IMR-90 (cell line): ENCODE results near the gene LMAN2. TPM values are rescaled to one million over a fixed set of nuclear protein-coding genes. Genes with fewer than 3 reads are reported as not detected.

Experiments
- ATAC-seq: fragments of 200-7000 bp; cut with Tn5 transposase; 2 replicates; pipeline ENCODE4 v1.9.1; 2020; ENCODE audit warnings: low read depth, mild to moderate bottlenecking, moderate library complexity
- BruUV-seq: library from RNA; stranded (reverse); fragments of 400-500 nt; replicated peaks from 2 replicates; lab custom pipeline; 2021; lab: Mats Ljungman, UMichigan
- CTCF ChIA-PET: fragments of 300-600 bp; formaldehyde crosslinking; extraction: SDS; loops from one replicate; lab custom pipeline; 2021; ENCODE audit warnings: antibody characterized with exemption; lab: Yijun Ruan, JAX
- POLR2A ChIA-PET: fragments of 300-600 bp; sonication (Branson Sonifier 250); formaldehyde crosslinking; loops from one replicate; lab custom pipeline; 2022; ENCODE audit warnings: antibody characterized with exemption; ENCODE audit not compliant: unreplicated experiment; lab: Charles Lee
- DNase-seq: peaks from one replicate; pipeline ENCODE4 v3.0.0; 2013
- H2AFZ ChIP-seq: replicated peaks from 2 replicates; pipeline ENCODE3; 2013; ENCODE audit warnings: low read length, mild to moderate bottlenecking; ENCODE audit not compliant: poor library complexity
- H2AK5ac ChIP-seq: 2 replicates; pipeline ENCODE4 v1.6.1; 2013; ENCODE audit warnings: low read depth, low read length, inconsistent platforms
- H2AK9ac ChIP-seq: replicated peaks from 2 replicates; pipeline ENCODE3; 2013; ENCODE audit warnings: mild to moderate bottlenecking, low read depth, low read length, moderate library complexity; ENCODE audit not compliant: poor library complexity
- H2BK120ac ChIP-seq: 2 replicates; pipeline ENCODE4 v1.6.1; 2013; ENCODE audit warnings: low read depth, low read length, inconsistent platforms
- H2BK15ac ChIP-seq: 3 replicates; pipeline ENCODE4 v1.6.1; 2013; ENCODE audit warnings: low read depth, low read length, inconsistent platforms
- H2BK20ac ChIP-seq: 2 replicates; pipeline ENCODE4 v1.6.1; 2013; ENCODE audit warnings: low read depth, mild to moderate bottlenecking, inconsistent platforms, low read length, moderate library complexity
- H2BK5ac ChIP-seq: 2 replicates; pipeline ENCODE4 v1.6.1; 2013; ENCODE audit warnings: mild to moderate bottlenecking, low read depth, low read length, inconsistent platforms; ENCODE audit not compliant: poor library complexity, severe bottlenecking
- H3K14ac ChIP-seq: replicated peaks from 2 replicates; pipeline ENCODE4 v1.6.1; 2013; ENCODE audit warnings: low read depth, low read length, inconsistent platforms
- H3K18ac ChIP-seq: 2 replicates; pipeline ENCODE4 v1.6.1; 2013; ENCODE audit warnings: low read depth, low read length, control low read depth
- H3K23ac ChIP-seq: 2 replicates; pipeline ENCODE4 v1.6.1; 2013; ENCODE audit warnings: low read depth, low read length, inconsistent platforms
- H3K27ac ChIP-seq: 2 replicates; pipeline ENCODE4 v1.5.1; 2013; ENCODE audit warnings: mild to moderate bottlenecking, control low read depth, low read length; ENCODE audit not compliant: insufficient read depth
- H3K27me3 ChIP-seq: 2 replicates; pipeline ENCODE4 v1.6.1; 2013; ENCODE audit warnings: low read length; ENCODE audit not compliant: control insufficient read depth, insufficient read depth
- H3K36me3 ChIP-seq: 2 replicates; pipeline ENCODE4 v1.6.1; 2013; ENCODE audit warnings: low read length, mixed read lengths; ENCODE audit not compliant: control insufficient read depth, insufficient read depth
- H3K4ac ChIP-seq: 2 replicates; pipeline ENCODE4 v1.6.1; 2013; ENCODE audit warnings: low read depth, low read length, inconsistent platforms
- H3K4me1 ChIP-seq: 2 replicates; pipeline ENCODE4 v1.6.1; 2013; ENCODE audit warnings: low read length, mixed read lengths; ENCODE audit not compliant: control insufficient read depth, insufficient read depth
- H3K4me2 ChIP-seq: 2 replicates; pipeline ENCODE4 v1.6.1; 2013; ENCODE audit warnings: low read depth, mild to moderate bottlenecking, control low read depth, low read length, moderate library complexity
- H3K4me3 ChIP-seq: 2 replicates; pipeline ENCODE4 v1.5.1; 2013; ENCODE audit warnings: low read depth, mild to moderate bottlenecking, control low read depth, low read length, moderate library complexity; ENCODE audit not compliant: insufficient read depth
- H3K56ac ChIP-seq: 2 replicates; pipeline ENCODE4 v1.6.1; 2013; ENCODE audit warnings: low read length, inconsistent platforms; ENCODE audit not compliant: insufficient read depth; ENCODE audit errors: extremely low read depth
- H3K79me1 ChIP-seq, 2 experiments: 2 replicates each; pipeline ENCODE4 v1.6.1; 2013; ENCODE audit warnings: low read length in 2 of 2, inconsistent platforms in 1 of 2, low read depth in 1 of 2
- H3K9ac ChIP-seq: 2 replicates; pipeline ENCODE4 v1.6.1; 2013; ENCODE audit warnings: low read depth, low read length, control low read depth
- H3K9me1 ChIP-seq: 2 replicates; pipeline ENCODE4 v1.6.1; 2013; ENCODE audit warnings: low read length, inconsistent platforms; ENCODE audit not compliant: insufficient read depth
- H3K9me3 ChIP-seq: 2 replicates; pipeline ENCODE4 v1.6.1; 2013; ENCODE audit warnings: low read length; ENCODE audit not compliant: control insufficient read depth, insufficient read depth
- H4K20me1 ChIP-seq: 2 replicates; pipeline ENCODE4 v1.6.1; 2013; ENCODE audit warnings: low read length, inconsistent platforms; ENCODE audit not compliant: insufficient read depth
- H4K5ac ChIP-seq: 2 replicates; pipeline ENCODE4 v1.6.1; 2013; ENCODE audit warnings: mild to moderate bottlenecking, low read depth, low read length, control low read depth
- H4K8ac ChIP-seq, 2 experiments: 2 replicates each; pipeline ENCODE4 v1.6.1; 2013; ENCODE audit warnings: low read depth in 2 of 2, low read length in 2 of 2, control low read depth in 1 of 2, inconsistent platforms in 1 of 2
- H4K91ac ChIP-seq: 2 replicates; pipeline ENCODE4 v1.6.1; 2013; ENCODE audit warnings: low read depth, low read length, inconsistent platforms; ENCODE audit not compliant: insufficient read depth
- BHLHE40 ChIP-seq: fragments of 150-350 bp; IDR thresholded peaks from 2 replicates; pipeline ENCODE4 v1.6.1; 2016; ENCODE audit warnings: mild to moderate bottlenecking, low read depth, low read length
- FOS ChIP-seq: fragments of 150-350 bp; IDR thresholded peaks from 2 replicates; pipeline ENCODE4 v1.6.1; 2016; ENCODE audit warnings: low read depth, low read length
- WGBS, 2 experiments: methylation state at CpG; one replicate each; pipeline versions ENCODE4 v1.1.5 to v1.1.7; 2013; ENCODE audit warnings: missing lambda C conversion rate in 2 of 2; ENCODE audit not compliant: insufficient read length in 1 of 2; ENCODE audit errors: extremely low coverage in 2 of 2; 5-methylcytosine and 5-hydroxymethylcytosine counted together
- dilution Hi-C: fragments of 300-500 bp; cut with HindIII; formaldehyde crosslinking; loops from one replicate; pipeline ENCODE4 v1.14.3; 2018; ENCODE audit warnings: low sequenced_read_pairs; ENCODE audit not compliant: unreplicated experiment
- in situ Hi-C: fragments of 300-500 bp; cut with MboI; formaldehyde crosslinking; loops from 3 replicates; pipeline ENCODE4 v1.14.3; 2019; ENCODE audit warnings: low sequenced_read_pairs, inconsistent platforms, mixed read lengths
- intact Hi-C: fragments of 100-400 bp; cut with micrococcal nuclease; formaldehyde crosslinking; loops from 2 replicates; pipeline ENCODE4 v1.10.0; 2022
- polyA plus RNA-seq, 3 experiments: library from polyadenylated mRNA; depleted of rRNA; stranded (reverse); fragments of >200 nt; gene quantifications; 2 replicates each; pipeline ENCODE4 v1.2.3, GENCODE V29; 2012; ENCODE audit warnings: low replicate concordance in 1 of 3
- total RNA-seq: library from RNA; depleted of rRNA; stranded (reverse); fragments of >200 nt; gene quantifications from 2 replicates; pipeline ENCODE4 v1.2.3, GENCODE V29; 2012

The LMAN2 gene
- total and polyA plus RNA-seq, 2 of the 4 experiments (the other 2 are of a cell fraction): 253 to 303 TPM

DNA sequence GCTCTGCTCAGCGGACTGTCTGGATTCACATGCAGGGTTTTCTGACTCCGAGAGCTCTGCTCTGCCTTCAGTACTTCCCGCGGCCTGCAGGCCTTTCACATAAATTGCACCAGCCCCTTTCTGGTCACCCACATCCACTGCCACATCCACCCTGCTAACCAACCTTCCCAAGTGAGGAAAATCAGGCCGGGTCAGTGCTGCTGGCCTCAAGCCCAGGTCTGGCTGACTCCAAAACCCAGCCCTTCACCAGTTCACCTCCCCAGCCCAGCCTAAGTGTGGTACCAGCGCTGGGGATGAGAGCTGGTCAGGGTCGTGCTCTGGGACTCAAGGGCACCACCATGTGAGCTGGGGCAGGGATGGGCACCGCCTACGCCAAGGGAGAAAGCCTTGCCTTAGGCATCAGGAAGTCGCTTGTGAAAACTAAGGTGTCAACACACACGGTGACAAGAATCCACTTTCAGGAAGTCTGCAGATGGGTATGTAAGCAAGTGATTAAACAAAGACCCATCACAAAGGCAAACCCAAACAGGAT is 12.3 kb downstream of the LMAN2 start:
- Histone ChIP-seq H2AK5ac (no peak overlapping the region), H3K4ac (no peak overlapping the region), H2BK15ac (no peak overlapping the region), H2BK5ac (no peak overlapping the region), H3K27me3 (no peaks in the 10 kb centered on the region), H3K36me3 (peaks cover 54% of the 10 kb centered on the region), H3K27ac (no peak overlapping the region), H3K9me3 (no peaks in the 10 kb centered on the region), H4K8ac (no peak overlapping the region), H4K91ac (no peak overlapping the region), H3K9ac (no peak overlapping the region), H4K20me1 (peaks cover 18% of the 10 kb centered on the region; the same call in 1 of the 2 replicates), H3K4me3 (no peak overlapping the region), H3K79me1 (peaks cover 21 to 35% of the 10 kb centered on the region in 2 experiments), H3K23ac (no peak overlapping the region), H2AFZ (no peak overlapping the region), H3K18ac (no peak overlapping the region), H3K56ac (no peak overlapping the region), H2BK120ac (no peak overlapping the region), H3K4me1 (no peaks in the 10 kb centered on the region), H3K9me1 (peaks cover 8% of the 10 kb centered on the region; the same call in 1 of the 2 replicates), H3K4me2 (no peak overlapping the region), H2BK20ac (no peak overlapping the region), H2AK9ac (no peak overlapping the region), H3K14ac (no peak overlapping the region), H4K5ac (no peak overlapping the region)
- ChIA-PET POLR2A (no interaction called here), CTCF (no interaction called here)
- no peak for ATAC-seq
- DNase-seq: no peak
- no TSS peak for BruUV-seq
- in situ Hi-C loops: no loop called here
- TF ChIP-seq FOS (no peak), BHLHE40 (no peak)
- intact Hi-C loops: no loop called here
- WGBS, 2 experiments: 95% methylated on average over 4 of the region's 11 CpGs; no CpG with 5 or more reads in 1 of the 2 experiments
- dilution Hi-C loops: no loop called here
